HG03139 (cell line): ENCODE results near the gene DNASE1L2.
"Not testable (repeated sequence)": the region's sequence is repeated elsewhere in the genome, so short reads cannot be mapped to it uniquely, and the experiment has no call there.

Source experiments
- ATAC-seq: cut with Tn5 transposase; IDR thresholded peaks from one replicate; pipeline ENCODE4 v1.9.1; 2021; ENCODE audit not compliant: unreplicated experiment

Gene DNASE1L2

DNA sequence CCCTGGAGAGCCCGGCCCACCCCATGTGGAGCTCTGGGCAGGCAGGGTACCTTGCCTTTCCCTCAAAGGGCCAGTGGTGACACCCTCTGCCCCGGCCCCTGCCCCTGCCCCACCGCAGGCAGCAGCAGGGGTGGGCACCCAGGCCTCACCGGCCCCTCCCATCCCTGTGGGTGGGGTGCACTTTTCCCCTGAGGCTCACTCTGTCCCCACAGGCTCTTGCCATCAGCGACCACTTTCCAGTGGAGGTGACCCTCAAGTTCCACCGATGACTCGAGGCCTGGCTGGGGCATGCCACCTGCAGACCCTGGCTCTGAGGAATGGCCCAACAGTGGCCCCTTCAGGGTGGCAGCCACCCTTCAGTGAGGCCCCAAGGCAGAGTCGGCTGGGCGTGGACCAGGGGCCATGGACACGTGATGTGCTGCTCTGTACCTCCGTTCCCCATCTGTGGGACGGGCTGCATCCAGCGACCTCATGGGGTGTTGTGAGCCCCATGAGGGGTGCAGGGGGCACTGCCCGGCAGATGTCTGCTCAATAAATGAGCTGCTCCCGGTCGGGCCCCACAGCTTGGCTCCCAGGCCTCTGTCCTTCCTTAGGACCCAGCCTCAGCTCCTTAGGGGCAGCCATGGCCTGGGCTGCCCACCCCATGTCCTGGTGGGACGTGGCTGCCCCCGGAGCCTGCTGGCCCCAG lies 2.0 kb downstream of the DNASE1L2 start:
- ATAC-seq: no peak

- no peak for ATAC-seq
These were observed 2.8 kb downstream of the DNASE1L2 start for GRCh38 chr16:2238838-2239675.

- ATAC-seq: not testable (repeated sequence)
These were observed 4.1 kb downstream of the DNASE1L2 start for GRCh38 chr16:2240331-2240730.

DNA sequence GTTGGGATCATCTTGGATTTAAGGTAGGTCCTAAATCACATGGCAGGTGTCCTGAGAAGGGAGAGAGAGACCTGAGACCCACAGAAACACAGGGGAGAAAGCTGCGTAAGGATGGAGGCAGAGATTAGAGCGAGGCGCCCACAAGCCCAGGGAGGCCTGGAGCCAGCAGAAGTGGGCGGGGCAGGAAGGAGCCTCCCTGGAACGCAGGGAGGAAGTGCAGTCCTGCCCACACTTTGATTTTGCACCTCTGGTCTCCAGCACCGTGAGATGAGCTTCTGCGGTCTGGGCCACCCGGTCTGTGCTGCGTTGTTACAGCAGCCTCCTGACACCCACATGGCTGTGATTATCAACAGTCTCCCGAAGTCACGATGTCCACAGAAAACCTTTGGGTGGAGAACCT lies 6.4 kb downstream of the DNASE1L2 start:
- no peak for ATAC-seq

GRCh38 chr16:2243031-2243528 lies 6.8 kb downstream of the DNASE1L2 start:
- no peak for ATAC-seq

- no peak for ATAC-seq
These were observed 7.5 kb downstream of the DNASE1L2 start for GRCh38 chr16:2243781-2244180.

- ATAC-seq: no peak
These were observed 8.1 kb downstream of the DNASE1L2 start for GRCh38 chr16:2244301-2244700.

DNA sequence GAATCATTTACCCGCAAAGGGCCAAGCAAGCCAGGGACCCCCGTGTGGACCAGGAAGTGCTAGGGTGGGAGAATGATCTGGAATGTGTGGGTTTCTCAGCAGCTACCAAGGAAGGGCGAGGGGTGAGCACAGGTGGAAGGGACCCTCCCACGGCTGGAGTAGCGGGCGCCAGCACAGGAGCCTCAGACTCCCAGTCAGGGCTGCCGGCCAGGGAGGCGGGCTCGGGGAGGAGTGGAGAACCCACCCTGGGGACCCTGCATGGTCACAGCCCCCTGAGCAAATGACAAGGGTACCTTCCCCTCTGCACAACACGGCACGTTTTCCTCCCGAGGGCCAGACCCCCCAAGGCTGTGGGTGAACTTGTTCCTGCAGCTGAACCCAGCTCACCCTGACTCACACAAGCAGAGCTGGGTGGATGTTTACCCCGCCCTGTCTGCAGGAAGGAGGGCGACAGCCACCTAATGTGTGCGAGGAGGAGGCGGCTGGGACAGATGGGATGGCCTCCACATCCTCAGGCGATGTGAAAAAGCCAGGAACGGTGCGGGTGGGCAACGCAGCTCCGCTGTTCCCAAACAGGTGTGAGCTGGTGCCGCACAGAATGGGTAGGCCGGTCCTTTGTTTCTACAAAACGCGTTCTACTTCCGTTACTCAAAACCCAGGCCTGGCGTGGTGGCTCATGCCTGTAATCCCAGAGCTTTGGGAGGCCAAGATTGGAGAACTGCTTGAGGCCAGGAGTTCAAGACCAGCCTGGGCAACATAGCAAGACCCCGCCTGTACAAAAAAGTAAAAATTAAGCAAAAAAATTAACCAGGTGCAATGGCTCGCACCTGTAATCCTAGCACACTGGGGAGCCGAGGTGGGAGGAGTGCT lies 8.9 kb downstream of the DNASE1L2 start:
- ATAC-seq: no peak

GRCh38 chr16:2246301-2246885 lies 10.1 kb downstream of the DNASE1L2 start:
- ATAC-seq: no peak

DNA sequence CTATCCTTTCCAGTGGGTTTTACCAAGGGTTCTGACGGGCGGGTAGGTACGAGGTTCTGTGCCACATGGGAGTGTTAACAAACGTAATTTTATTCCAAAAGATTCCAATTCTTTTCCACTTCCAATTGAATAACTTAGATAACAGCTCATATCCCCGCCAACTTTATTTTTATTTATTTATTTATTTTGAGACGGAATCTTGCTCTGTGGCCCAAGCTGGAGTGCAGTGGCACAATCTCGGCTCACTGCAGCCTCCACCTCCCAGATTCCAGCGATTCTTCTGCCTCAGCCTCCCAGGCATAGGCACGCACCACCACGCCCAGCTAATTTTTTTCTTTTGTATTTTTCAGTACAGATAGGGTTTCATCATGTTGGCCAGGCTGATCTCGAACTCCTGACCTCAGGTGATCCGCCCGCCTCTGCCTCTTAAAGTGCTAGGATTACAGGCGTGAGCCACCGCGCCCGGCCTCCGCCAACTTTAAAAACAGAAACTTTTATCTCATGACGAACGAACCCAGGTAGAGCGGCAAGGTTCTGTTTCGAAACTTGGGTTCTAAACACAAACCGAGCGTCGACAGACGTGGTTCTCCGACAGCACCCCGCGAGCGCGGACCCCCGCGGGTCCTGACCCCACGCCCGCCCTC lies 14.5 kb downstream of the DNASE1L2 start:
- ATAC-seq: no peak

- ATAC-seq: peak; percentile 81
These were observed 15.3 kb downstream of the DNASE1L2 start, which contains the start of gene ECI1 for GRCh38 chr16:2251296-2252111. ECI1 (minus strand) TSS chr16:2251587; CDS start chr16:2251566, 21 bp downstream.

DNA sequence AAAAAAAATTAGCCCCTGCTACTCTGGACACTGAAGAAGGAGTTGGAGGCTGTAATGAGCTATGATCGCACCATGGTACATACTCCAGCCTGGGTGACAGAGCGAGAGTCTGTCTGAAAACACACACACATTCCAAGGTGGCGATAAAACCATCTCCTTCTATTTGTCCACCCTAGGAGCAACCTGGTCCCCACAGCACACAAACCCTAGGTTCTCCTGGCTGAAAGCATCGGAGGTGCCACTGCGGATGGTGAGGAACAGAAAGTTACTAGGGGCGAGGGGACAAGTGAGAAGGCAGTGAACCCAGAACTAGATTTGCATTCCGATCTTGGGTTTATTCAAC lies 16.5 kb downstream of the DNASE1L2 start:
- no peak for ATAC-seq

- no peak for ATAC-seq
These were observed 17.0 kb downstream of the DNASE1L2 start for GRCh38 chr16:2253293-2253692.

DNA sequence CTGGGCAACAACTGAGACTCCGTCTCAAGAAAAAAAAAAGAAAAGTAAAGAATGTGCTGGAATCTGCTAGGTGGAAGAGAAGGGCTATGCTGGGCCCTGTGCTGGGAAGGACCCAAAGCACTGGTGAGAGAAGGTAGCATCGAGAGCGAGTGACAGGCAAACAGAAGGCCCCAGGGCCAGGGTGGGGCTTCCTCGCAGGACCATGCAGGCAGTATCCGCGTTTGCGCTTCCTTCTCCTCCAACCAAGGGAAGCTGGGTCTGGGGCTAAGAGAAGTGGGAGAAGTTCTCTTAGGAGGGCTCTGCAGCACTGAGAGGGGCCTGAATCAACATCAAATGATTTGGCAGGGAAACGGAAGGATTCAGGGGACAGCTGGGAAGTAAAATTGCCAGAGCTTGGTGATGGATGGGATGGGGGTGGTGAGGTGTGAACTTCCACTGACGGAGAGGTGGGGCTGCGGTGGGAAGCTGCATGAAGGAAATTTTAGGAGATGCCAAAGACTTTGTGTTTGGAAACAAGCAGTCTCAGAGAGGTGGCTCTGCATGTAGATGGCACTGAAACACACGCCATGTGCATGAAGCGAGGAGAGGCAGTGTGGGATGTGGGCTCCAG lies 20.4 kb downstream of the DNASE1L2 start:
- no peak for ATAC-seq

DNA sequence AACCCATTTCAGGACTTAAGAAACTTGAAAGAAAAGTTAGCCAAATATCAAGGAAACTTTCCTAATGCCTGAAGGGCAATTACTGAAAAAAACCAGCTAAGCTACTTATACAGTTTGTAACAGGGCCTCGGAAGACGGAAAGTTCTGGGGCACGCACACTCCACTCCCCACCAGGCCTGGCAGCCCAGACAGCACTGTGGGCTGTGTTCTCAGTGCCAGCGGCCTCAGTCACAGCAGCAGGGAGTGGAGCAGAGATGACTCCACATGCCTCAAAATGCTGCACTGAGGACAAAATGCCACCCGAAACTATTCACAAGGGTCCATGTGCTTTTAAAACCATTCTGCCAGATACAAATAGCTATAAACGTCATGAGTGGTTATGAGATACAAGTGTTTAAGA lies 21.5 kb downstream of the DNASE1L2 start:
- ATAC-seq: no peak

GRCh38 chr16:2258530-2258929 lies 22.3 kb downstream of the DNASE1L2 start:
- ATAC-seq: not testable (repeated sequence)

DNA sequence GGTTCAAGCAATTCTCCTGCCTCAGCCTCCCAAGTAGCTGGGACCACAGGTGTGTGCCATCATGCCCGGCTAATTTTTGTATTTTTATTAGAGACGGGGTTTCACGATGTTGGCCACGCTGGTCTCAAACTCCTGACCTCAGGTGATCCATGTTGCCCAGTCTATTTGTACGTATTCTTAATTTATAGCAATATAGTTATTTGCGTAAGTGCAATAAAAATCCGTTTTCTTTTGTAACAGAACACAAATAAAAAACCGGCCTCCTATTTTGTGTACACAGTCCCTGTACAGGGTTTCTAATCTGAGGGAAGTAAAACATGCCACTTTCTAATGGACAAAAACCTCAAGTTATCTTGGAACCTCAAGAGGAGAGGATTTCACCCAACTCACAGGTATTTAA lies 24.0 kb downstream of the DNASE1L2 start:
- no peak for ATAC-seq

DNA sequence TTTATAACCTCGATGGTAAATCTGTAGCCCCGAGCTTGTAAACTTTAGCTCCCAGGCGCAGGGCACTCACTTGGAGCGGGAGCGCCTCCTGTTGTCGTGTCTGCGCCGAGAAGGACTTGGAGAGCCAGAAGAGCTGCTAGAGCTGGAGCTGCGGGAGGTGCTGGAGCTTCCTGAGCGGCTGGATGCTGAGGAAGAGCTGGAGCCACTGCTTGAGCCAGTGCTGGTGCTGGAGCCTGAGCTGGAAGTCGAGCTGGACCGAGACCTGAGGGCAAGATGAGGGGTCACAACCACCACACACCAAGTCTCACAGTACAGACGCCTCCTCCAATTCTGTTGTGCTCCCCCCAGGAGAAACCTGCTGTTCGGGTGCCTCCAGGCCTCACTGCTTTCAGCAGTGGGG lies 26.8 kb downstream of the DNASE1L2 start:
- ATAC-seq: not testable (repeated sequence)

DNA sequence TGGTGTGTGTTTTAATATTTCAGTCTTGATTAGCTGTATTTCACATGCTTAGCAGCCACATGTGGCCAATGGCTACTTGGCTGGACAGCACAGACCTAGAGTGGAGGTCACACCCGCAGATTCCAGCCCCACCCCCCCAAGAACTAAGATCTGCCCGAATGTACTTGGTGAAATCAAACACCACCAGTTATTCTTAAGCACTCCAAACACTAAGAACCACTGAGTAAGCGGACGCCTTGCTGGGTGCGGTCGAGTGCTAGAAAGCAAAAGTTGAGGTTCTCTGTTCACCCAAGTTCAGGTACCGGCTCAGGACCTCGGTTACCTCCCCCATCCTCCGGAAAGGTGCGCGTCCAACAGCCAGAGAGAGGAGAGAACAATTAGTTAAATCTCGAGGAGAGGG lies 30.6 kb downstream of the DNASE1L2 start:
- ATAC-seq: not testable (repeated sequence)
